Cerebellar cortex (tissue), 1 donor: ENCODE data around the gene C4A.

ENCODE experiments used
- DNase-seq: peaks from one replicate; pipeline ENCODE4 v3.0.0-alpha.2; 2015; ENCODE audit warnings: low spot score

The C4A gene

DNA sequence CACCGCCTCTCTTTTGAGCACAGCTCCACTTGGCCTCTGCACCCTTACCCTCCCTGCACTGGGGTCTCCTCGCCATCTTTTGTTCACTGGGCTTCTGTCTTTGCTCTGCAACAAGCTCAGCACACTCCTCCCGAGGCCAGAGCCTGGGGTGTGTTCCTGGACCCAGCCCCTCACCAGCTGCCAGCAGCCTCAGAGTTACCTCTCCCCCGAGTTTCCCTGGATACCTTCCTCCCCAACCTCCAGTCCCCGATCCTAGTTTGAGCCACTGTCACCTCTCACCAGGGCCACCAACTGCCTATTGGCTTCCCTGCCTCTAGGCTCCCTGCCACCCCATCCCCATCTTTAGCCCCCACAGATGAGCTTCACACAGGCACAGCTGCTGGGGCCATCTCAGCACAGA, 68.7 kb downstream of the C4A start:
- no peak for DNase-seq
